ENCODE data around the gene MYLK. TPM values are rescaled to one million over a fixed set of nuclear protein-coding genes. Genes with fewer than 3 reads are reported as not detected.
"Not testable (repeated sequence)": the region's sequence is repeated elsewhere in the genome, so short reads cannot be mapped to it uniquely, and the experiment has no call there.

MYLK gene
- total RNA-seq, 1 donor from 2014 or later: 722 TPM

GRCh38 chr3:123750659-123751420 is 133.3 kb downstream of the MYLK start:
- peak; percentile 97 for DNase-seq (ENCODE audit: low read depth)

GRCh38 chr3:123750209-123750608 is 133.9 kb downstream of the MYLK start:
- no peak for DNase-seq (ENCODE audit: low read depth)

GRCh38 chr3:123749711-123750110 is 134.4 kb downstream of the MYLK start:
- DNase-seq (ENCODE audit: low read depth): peak; percentile 98

- DNase-seq (ENCODE audit: low read depth): peak; percentile 79
Measured at GRCh38 chr3:123745184-123745855, 138.8 kb downstream of the MYLK start.

- no peak for DNase-seq (ENCODE audit: low read depth)
Measured at GRCh38 chr3:123744064-123744463, 140.1 kb downstream of the MYLK start.

- DNase-seq (ENCODE audit: low read depth): no peak
Measured at GRCh38 chr3:123743121-123743520, 141.0 kb downstream of the MYLK start.

GRCh38 chr3:123741041-123741511 is 143.1 kb downstream of the MYLK start:
- DNase-seq (ENCODE audit: low read depth): peak; percentile 62

GRCh38 chr3:123740391-123740822 is 143.7 kb downstream of the MYLK start:
- DNase-seq (ENCODE audit: low read depth): peak; percentile 20

GRCh38 chr3:123739754-123740153 is 144.4 kb downstream of the MYLK start:
- DNase-seq (ENCODE audit: low read depth): peak; percentile 90

- peak; percentile 70 for DNase-seq (ENCODE audit: low read depth)
Measured at GRCh38 chr3:123739106-123739505, 145.0 kb downstream of the MYLK start.

- DNase-seq (ENCODE audit: low read depth): not testable (repeated sequence)
Measured at GRCh38 chr3:123738522-123738921, 145.6 kb downstream of the MYLK start.

GRCh38 chr3:123737168-123737567 is 147.0 kb downstream of the MYLK start:
- no peak for DNase-seq (ENCODE audit: low read depth)

GRCh38 chr3:123735456-123735855 is 148.7 kb downstream of the MYLK start:
- DNase-seq (ENCODE audit: low read depth): peak; percentile 53

- no peak for DNase-seq (ENCODE audit: low read depth)
Measured at GRCh38 chr3:123734527-123734902, 149.6 kb downstream of the MYLK start.

GRCh38 chr3:123733805-123734526 is 150.2 kb downstream of the MYLK start:
- peak; percentile 92 for DNase-seq (ENCODE audit: low read depth)

- peak; percentile 30 for DNase-seq (ENCODE audit: low read depth)
Measured at GRCh38 chr3:123733341-123733740, 150.8 kb downstream of the MYLK start.

GRCh38 chr3:123732447-123732846 is 151.7 kb downstream of the MYLK start:
- DNase-seq (ENCODE audit: low read depth): peak; percentile 96

GRCh38 chr3:123730829-123731228 is 153.3 kb downstream of the MYLK start:
- DNase-seq (ENCODE audit: low read depth): no peak

GRCh38 chr3:123728991-123729390 is 155.1 kb downstream of the MYLK start:
- DNase-seq (ENCODE audit: low read depth): no peak

- peak; percentile 42 for DNase-seq (ENCODE audit: low read depth)
Measured at GRCh38 chr3:123728014-123728413, 156.1 kb downstream of the MYLK start.

- no peak for DNase-seq (ENCODE audit: low read depth)
Measured at GRCh38 chr3:123725652-123726400, 158.3 kb downstream of the MYLK start.

GRCh38 chr3:123724306-123724705 is 159.8 kb downstream of the MYLK start:
- peak; percentile 51 for DNase-seq (ENCODE audit: low read depth)
